ENCODE measurements around the gene PNLIPRP3.

PNLIPRP3 gene

DNA sequence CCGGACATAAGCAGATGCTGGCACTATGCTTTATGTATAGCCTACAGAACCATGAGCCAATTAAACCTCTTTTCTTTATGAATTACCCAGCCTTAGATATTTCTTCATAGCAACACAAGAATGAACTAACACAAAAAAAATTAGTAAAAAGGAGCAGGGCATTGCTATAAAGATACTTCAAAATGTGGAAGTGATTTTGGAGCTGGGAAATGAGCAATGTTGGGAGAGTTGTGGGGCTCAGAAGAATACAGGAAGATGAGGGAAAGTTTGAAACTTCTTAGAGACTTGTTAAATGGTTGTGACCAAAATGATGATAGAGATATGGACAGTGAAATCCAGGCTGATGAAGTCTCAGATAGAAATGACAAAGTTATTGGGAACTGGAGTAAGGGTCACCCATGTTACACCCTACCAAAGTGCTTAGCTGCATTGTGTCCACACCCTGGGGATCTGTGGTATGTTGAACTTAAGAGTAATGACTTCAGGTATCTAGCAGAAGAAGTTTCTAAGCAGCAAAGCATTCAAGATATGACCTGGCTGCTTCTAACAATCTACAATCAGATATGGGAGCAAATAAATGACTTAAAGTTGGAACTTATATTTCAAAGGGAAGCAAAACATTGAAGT is 24.2 kb downstream of the PNLIPRP3 start:
- no peak for DNase-seq

DNA sequence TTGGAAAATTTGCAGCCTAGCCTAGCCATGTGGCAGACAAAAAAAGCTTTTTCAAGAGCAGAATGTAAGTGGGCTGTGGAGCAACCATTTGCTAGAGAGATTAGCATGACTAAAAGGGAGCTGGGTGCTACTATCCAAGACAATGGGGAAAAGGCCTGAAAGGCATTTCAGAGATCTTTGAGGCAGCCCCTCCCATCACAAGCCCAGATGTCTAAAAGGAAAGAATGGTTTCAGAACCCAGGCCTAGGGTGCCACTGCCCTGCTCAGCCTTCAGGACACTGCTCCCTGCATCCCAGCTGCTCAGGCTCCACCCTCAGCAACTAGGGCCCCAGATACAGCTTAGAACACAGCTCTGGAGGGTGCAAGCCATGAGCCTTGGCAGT is 24.7 kb downstream of the PNLIPRP3 start:
- DNase-seq, result no peak

DNA sequence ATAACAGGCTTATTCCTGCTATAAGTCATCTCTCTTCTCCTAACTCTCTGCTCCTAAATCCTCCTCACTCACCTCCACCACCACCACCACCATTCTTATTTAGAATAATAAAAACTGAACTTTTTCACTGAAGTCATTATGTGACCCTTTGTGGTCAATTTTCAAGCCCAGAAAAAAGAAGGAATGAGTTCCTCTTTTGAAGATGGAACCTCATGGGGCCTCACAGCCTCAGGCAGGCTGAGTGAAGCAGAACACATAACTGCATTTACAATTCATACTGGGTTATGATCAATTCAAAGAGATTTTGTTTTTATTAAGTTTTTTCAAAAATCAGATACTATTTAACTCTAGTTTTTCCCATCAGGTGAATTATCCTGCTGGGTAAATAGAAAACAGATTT is 29.8 kb downstream of the PNLIPRP3 start:
- no peak for DNase-seq

DNA sequence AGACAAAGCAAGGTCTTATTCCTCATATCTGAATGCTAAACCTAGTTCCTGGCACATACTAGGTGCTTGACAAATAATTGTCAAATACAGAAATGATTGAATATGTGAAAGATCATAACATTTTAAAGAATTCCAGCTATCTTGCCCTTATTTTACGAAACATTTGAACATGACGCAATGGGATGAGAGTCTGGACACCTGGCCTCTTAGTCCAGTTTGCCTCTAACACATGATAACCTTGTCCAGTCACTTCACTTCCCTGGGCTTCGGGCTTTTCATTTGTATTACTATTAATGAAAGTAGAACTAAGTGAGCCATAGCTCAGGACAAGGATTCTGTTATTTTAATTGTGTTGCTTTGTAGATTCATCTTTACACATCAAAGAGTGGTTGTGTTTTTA is 32.6 kb downstream of the PNLIPRP3 start:
- DNase-seq, result no peak

DNA sequence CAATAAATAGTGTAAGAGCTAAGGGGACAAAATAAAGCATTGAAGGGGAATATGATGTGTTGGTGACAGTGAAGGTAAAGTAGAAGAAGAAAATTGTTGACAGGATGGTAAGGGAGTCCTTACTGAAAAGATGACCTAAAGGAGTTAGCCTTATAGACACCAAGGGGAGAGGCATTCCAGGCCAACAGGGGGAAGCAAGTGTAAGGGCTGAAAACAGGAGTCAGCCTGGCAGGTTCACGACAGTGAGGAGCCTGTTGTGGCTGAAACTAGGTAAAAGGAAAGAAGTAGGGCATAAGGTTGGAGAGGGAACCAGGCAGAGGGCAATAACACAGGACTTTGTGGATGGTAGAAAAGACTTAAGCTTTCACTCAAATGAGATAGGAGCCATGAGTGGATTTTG is 34.0 kb downstream of the PNLIPRP3 start:
- DNase-seq, result no peak

DNA sequence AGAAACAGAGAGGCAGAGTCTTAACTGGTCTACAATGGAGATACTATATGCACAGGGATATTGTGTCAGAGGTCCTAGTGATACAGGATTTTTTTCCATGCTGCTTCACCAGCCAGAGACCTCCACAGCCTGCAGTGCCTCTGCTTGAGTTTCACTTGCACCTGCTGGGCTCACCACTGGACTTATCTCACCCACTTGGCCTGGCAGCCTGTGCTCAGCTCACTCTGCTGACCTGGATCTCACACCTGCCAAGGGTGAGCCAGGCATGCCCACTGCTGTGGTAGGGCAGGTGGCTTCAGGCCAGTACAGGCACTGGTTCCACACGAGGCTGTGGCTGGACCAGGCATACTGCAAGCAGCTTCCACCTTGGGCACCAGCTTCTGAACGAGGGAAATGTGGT is 36.6 kb downstream of the PNLIPRP3 start:
- DNase-seq, result no peak

DNA sequence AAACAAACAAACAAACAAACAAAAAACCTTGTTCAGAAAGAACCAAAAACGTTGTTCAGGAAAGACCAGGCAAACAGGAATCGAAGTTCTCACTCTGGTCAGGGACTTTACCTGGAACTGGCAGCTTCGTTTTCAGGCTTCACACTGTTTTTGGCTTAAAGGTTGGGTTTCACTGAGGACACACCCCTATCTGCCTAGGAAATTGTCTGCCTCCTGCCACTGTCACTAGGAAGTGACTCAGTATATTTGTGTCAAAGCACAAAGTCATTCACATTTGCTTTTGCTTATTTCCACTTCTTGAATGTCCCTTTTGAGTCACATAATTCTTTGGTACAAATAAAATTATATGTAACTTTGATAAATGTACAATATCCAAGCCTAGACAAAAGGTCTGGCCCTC is 37.9 kb downstream of the PNLIPRP3 start:
- no peak for DNase-seq

DNA sequence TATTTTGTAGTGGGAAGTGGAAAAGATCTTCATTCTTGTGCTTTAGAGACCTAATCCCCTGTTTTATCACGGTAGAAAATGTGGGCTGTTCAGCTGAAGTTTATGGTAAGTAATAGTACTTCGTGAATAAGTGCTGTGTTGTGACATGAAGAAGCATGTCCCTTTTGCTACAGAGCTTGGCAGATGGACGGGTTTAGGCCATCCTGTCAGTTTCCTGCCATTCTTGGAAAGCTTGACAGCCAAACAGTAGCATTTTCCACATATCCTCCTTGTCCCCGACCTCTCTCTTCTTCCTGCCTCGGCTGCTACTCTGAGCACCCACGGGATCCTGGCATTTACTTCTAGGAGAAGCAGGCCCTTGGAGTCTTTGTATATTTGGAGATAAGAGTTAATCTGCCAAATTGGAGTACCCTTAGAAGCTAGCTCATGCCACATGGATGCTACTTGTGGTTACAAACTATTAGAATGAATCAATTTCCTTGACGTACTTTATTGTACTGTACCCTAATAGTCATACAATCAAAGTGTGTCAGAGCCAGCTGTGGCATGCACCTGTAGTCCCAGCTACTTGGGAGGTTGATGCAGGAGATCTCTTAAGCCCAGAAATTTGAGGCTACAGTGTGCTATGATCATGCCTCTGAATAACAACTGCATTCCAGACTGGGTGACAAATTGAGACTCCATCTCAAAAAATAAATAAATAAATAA is 39.2 kb downstream of the PNLIPRP3 start:
- DNase-seq, result no peak

DNA sequence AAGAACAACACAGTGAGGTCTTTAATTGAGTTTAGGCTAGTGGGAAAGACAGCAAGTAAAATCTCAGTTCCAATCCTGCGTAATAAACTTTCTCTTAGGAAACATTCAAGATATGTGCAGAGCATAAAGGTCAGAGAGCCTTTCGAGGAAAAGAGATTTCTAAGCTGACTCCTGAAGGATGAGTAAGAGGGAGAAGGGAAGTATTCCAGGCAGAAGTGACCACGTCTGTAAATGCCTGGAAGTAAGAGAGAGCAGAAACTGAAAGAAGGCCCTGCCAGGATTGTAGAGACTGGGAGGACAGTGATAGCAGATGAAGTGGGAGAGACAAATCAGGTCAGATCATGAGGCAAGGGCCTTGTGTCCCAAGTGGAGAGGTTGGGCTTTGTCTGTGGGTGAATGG is 41.8 kb downstream of the PNLIPRP3 start:
- DNase-seq, result no peak

DNA sequence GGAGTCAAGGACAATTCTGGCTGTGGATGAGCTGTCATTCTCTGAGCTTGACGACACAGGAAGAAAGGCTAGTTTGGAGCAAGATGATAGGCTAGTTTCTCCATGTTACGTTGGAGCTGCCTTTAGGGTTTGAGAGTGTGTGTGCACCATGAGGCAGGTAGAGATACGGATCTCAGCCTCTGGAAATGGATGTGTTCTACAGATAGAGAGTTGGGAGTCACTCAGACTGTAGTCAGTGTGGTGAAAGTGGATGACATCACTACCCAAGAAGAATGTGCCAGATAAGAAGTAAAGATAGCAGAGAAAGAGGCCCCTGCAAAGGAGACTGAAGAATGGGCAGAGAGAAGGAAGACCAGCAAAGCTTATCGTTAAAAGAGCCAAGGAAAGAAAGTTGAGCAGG is 42.4 kb downstream of the PNLIPRP3 start:
- DNase-seq, result no peak

DNA sequence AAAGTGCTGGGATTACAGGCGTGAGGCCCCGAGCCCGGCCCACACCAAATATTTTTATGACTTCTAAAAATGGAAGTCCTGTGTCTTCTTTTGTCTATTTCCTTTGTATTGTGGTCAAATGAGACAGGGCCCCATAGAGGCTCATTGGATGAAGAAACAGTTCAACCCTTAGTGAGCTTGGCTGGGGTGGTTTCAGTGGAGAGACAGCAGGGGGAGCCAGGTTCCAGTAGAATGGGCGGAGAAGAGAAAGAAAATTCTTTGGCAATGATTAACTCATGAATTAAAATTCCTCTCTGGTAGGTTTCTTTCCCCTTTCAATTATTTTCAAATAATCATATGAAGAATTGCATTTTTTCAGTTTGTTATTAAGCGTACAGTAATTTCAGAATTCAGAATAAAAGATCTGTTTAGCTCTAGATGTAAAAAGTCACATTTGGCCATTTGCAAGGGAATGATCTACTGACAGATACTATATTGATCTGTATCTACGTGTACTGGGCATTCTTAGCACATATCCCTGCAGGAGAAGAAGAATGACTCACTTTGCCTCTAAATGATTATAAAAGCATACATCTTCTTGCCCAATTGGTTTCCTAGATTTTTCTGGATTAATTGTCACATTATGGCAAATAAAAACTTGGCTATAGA is 43.2 kb downstream of the PNLIPRP3 start:
- no peak for DNase-seq

DNA sequence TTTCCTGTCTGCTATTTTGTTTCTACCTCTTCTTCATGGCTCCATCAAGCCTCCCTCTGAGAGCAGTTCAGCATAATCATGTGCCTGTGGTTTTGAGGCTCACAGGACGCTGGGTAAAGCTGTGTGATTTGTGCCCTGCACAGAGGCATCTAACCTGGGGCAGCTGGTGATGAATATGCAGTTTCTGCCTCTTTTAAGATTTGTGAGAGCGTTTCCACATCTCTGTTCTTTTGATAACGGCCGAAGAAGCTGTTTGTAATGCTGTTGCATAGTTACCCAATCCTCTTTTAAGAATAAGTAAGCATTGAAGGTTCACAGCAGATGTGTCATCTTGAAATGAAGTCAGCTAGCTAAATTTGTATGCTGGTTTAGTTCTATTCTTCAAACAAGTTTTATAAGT is 45.2 kb downstream of the PNLIPRP3 start:
- DNase-seq, result no peak

DNA sequence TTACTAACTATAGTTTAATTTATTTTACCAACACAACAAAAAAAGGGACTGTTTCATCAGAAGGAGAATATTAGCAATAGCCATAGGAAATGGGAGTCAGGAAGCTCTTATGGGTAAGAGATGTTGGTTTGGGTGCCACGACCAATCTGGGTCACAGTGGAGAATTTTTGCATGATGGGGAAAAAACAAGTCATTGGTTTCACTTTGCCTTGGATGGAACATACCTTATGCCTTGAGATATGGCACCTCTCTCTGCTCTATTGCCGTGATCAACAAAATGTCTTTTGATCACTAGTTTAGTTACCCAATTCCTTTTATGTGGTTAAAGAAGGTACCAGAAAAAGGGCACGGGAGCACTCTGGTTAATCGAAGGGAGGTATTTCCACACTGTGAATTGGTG is 48.2 kb downstream of the PNLIPRP3 start:
- DNase-seq, result no peak

DNA sequence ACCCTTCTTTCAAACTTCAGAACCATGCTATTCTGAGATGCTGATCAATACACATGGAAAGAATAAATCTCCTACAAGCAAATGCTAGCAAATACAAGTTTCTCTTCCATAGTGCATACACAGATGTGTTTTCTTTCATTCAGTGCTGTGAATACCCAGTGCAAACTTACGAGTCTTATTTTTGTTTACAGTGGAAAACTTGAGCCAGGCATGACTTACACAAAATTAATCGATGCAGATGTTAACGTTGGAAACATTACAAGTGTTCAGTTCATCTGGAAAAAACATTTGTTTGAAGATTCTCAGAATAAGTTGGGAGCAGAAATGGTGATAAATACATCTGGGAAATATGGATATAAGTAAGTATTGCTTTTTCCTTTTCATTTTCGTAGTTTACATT is 48.8 kb downstream of the PNLIPRP3 start:
- DNase-seq, result no peak

DNA sequence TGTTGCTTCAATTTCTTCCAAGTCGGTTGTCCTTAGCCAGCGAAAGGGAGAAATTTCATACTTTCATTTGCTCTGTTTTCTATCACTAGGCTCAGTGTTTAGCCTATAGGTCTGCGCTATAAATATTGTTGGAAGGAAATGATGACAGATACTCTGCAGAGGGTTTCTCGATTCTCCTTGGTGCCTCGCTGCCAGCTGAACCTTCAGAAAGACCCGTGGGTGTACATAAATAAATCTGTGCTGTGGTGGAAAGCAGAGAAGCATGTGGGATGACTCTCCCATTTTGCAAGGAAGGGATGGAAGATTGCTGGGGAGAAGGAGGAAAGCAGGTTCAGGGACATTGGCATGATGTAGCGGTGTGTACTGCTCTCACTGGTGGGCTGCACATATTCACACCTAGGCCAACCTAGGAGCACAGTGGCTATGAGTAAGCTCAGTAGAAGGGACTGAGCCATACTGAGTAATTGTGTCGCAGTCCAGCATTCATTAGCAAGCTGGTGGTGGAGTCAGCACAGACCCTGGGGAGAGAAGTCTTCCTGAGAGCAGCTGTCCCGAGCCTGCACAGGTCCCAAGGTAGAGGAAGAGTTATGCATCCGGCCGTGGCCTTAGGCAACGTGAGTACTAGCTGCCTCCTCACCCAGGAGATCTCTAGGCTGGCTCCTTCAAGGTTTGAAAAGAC is 50.5 kb downstream of the PNLIPRP3 start:
- DNase-seq, result no peak

DNA sequence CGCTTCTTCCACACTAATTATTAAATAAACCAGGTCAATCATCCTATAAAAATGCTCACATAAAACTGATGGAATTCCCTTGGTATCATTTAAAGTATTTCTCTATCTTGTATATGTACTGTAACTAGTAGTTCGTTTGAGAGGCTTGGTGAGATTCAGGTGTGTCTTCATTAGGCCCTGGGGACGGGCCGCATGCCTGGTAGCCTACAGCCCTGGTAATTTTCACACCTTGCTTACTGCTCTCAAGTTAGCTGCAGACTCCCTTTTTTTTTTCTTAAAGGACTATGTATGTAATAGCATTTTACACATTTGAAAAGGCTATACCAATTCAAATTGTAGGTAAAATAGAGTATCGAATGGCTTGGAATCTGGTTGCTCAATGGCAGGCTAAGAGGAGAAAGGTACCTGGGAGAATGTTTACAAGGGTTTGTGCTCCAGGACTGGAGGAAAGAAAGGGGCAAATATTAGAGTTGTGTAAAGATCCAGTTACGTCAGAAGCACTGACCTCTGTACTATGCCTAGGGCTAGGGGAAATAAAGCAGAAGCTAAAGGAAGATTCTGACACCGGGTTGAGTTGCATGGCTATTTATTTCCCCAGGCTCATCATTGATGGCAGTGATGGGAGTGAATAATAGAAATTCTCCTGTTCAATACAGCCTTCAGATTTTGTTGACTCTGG is 59.3 kb downstream of the PNLIPRP3 start:
- no peak for DNase-seq

DNA sequence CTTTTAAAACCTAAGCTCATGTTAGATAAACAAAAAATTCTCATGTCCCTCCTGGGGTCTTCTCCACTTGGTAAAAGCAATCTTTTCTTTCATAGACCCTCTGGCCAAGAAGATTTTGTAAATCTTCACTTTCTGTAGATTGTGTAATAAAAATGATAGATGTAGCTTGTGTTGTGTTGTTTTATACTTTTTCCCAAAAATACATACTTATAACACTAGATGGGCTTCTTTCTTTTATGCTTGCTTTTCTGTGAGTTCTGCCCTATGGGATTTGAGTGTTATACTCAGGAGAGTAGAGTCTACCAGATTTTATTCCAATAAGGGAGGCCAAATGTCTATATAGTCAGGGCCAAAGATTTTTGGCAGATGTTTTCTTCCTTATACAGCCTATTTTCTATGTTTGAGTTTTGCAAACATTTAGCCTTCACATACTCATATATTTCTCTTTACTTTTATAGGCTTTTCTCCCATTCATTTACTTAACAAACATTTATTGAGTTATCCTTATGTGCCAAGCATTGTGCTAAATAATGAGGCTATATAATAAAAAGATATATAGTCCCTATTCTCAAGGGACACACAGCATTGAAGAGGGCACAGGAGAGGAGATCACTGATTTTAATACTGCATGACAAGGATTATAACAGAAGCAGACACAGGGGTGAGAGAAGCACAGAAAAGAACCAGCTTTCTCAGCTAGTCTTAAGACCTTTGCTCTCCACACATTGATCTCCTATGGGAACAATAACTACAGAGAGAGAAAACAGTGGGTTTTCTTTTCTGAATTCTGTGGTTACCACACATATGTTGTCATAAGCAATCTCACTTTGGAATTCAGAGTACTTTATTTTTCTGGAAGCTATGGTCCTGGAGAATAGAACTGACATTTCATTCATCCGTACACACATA is 60.1 kb downstream of the PNLIPRP3 start:
- no peak for DNase-seq

DNA sequence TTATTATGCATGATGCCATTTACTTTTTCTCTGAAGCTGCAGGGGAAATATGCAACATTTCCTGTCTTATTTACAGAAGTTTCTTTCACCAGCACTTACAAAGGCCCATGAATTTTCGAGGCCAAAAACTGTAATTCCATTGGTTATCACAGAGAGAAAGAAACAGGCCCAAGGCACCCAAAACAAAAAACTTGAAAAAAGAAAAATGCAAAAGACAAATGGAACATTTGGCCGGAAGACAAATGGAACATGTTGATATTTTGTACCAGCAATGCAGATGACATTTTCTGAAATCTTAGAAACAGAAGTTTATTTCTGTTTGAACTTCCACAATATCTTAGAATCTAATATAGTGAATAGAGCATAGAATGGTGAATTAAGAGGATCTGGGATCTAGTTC is 61.8 kb downstream of the PNLIPRP3 start:
- DNase-seq, result no peak

DNA sequence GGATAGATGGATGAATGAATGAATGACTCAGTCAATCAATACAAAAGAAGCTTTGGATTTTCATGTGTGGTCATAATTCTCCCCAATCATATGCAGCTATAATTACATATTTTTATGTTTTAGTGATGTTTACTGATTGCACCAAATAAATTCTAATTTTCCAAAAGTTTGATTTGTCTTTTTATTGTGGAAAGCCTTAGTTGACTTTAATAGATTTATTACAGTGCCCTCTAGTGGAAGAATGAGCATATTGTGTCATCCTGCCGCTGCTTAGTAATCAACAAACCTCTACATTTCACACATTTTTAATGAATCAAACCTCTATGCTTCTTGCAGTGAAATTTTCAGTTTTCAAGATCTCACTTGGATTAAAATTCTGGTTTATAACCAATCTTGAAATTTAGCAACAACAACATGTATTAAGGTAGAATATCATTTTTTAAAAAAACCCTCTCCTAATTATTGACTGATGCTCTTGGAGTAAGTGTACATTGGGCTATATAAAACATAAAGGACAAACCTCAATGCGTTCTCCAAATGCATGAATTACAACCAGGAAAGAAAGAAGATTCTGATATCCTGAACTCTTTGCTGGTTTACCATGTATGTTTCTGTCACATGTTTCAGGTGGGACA is 62.5 kb downstream of the PNLIPRP3 start:
- DNase-seq, result no peak

DNA sequence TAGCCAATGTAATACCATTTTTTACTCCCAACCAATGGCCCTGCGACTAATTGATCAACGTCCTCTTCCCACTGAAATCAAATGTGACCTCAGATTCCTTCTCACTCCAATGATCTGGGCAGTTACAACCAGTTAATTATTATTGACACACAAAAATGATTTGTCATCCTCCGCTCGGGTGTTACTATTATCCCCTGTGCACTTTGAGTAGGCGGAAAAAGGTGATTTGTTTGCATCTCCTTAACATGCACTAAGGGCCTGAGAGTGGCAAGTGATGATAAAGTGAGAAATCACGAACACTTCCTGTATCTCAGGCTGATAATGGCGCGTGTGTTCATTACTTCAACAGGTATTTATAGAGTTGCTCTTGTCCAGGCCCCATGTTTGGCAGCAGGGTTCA is 77.1 kb downstream of the PNLIPRP3 start:
- no peak for DNase-seq

DNA sequence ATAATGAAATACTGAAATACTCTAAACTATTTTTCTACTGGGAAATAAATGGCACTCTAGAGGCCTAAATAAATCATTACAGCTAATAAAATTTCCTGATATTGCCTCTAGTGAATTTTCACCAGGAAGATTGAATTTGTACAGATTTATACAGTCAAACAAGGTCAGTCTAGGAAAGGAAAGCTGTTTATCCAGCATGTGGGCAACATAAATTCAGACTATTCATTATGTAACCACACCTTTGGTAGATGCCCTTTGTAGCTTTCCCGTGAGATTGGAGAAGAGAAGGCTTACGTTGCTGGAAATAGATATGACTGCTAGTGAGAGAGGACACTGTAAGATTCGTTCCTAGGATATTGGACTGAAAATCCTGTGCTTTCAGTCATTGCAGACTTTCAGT is 82.9 kb downstream of the PNLIPRP3 start:
- no peak for DNase-seq

DNA sequence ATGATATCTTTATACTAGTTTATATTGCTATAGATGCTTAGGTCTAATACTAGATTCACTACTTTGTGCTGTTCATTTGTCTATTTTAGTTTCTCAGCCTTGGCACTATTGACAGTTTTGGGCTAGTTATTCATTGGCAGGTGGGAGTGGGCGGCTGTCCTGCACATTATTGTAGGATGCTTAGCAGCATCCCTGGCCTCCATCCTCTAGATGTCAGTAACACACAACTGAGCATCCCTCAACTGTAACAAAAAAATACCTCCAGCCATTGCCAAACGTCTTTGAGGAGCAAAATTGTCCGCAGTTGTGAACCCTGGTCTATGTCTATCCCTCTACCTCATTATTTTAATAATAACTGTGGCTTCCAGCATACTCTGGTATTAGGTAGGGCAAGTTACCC is 83.7 kb downstream of the PNLIPRP3 start:
- DNase-seq, result no peak

All from hippocampal formation (tissue), 2 donors.